ENCODE measurements around the gene DHRS9. TPM values are rescaled to one million over a fixed set of nuclear protein-coding genes. Genes with fewer than 3 reads are reported as not detected.
A peak's percentile ranks its signal among the peaks of the same experiment; 100 is the strongest.

The DHRS9 gene
- total RNA-seq, 2 experiments from 2014 or later, result not detected

- ChIA-PET CTCF (interaction anchor here (0.8 to 8.8 kb wide), 10 partner anchors 8 to 180 kb away, joined by 3 to 129 read pairs (median 6); no protein-coding TSS in a partner anchor), POLR2A (interaction anchor here (1.6 kb wide), 1 partner anchor 25 kb away, joined by 3 read pairs; no protein-coding TSS in a partner anchor)
- H3K4me1 Mint-ChIP-seq (ENCODE audit: low read depth), result no peaks in the 10 kb centered on the region
- no peak overlapping the region for H3K27ac Mint-ChIP-seq
- DNase-seq (no peak), ATAC-seq (no peak)
- intact Hi-C loops (cut with micrococcal nuclease), result no loop called here
- no peak overlapping the region for H3K4me3 Mint-ChIP-seq
- H3K27me3 Mint-ChIP-seq, result no peaks in the 10 kb centered on the region
- no peaks in the 10 kb centered on the region for H3K36me3 Mint-ChIP-seq (ENCODE audit: low read depth)
- no peak for TF ChIP-seq CTCF (IDR thresholded peaks at IDR 0.05)
- no peaks in the 10 kb centered on the region for H3K9me3 Mint-ChIP-seq
These were observed 69.8 kb downstream of the DHRS9 start for GRCh38 chr2:169139145-169139544.

GRCh38 chr2:169139993-169140767 lies 70.8 kb downstream of the DHRS9 start:
- no peaks in the 10 kb centered on the region for H3K9me3 Mint-ChIP-seq
- H3K4me1 Mint-ChIP-seq (ENCODE audit: low read depth), result no peaks in the 10 kb centered on the region
- POLR2A ChIA-PET, result interaction anchor here (1.6 kb wide), 1 partner anchor 26 kb away, joined by 3 read pairs; no protein-coding TSS in a partner anchor
- no peak overlapping the region for H3K4me3 Mint-ChIP-seq
- DNase-seq (no peak), ATAC-seq (no peak)
- no peaks in the 10 kb centered on the region for H3K27me3 Mint-ChIP-seq
- no peak overlapping the region for H3K27ac Mint-ChIP-seq
- CTCF ChIA-PET, result interaction anchor here (0.5 to 8.8 kb wide), 15 partner anchors 9 to 181 kb away, joined by 3 to 129 read pairs (median 4); no protein-coding TSS in a partner anchor
- TF ChIP-seq CTCF (IDR thresholded peaks at IDR 0.05), result no peak
- intact Hi-C loops (cut with micrococcal nuclease), result no loop called here
- H3K36me3 Mint-ChIP-seq (ENCODE audit: low read depth), result no peaks in the 10 kb centered on the region

- CTCF ChIA-PET, result interaction anchor here (0.7 to 8.8 kb wide), 31 partner anchors 9 to 194 kb away, joined by 3 to 129 read pairs (median 4); no protein-coding TSS in a partner anchor
- Mint-ChIP-seq H3K4me1 (ENCODE audit: low read depth) (no peaks in the 10 kb centered on the region), H3K4me3 (no peak overlapping the region), H3K36me3 (ENCODE audit: low read depth) (no peaks in the 10 kb centered on the region), H3K27me3 (no peaks in the 10 kb centered on the region), H3K9me3 (no peaks in the 10 kb centered on the region), H3K27ac (no peak overlapping the region)
- DNase-seq (peak; percentile 74), ATAC-seq (peak; percentile 79)
- intact Hi-C loops (cut with micrococcal nuclease), result no loop called here
- peak; percentile 88 for TF ChIP-seq CTCF (IDR thresholded peaks at IDR 0.05)
- POLR2A ChIA-PET, result no interaction called here
These were observed 72.5 kb downstream of the DHRS9 start for GRCh38 chr2:169141713-169142352.

- TF ChIP-seq CTCF (IDR thresholded peaks at IDR 0.05), result no peak
- ChIA-PET CTCF (interaction anchor here (1.0 to 8.8 kb wide), 4 partner anchors 13 to 182 kb away, joined by 3 to 129 read pairs (median 45); no protein-coding TSS in a partner anchor), POLR2A (no interaction called here)
- no peaks in the 10 kb centered on the region for H3K36me3 Mint-ChIP-seq (ENCODE audit: low read depth)
- H3K27ac Mint-ChIP-seq, result no peak overlapping the region
- no peaks in the 10 kb centered on the region for H3K27me3 Mint-ChIP-seq
- intact Hi-C loops (cut with micrococcal nuclease), result no loop called here
- H3K9me3 Mint-ChIP-seq, result no peaks in the 10 kb centered on the region
- ATAC-seq (no peak), DNase-seq (no peak)
- H3K4me1 Mint-ChIP-seq (ENCODE audit: low read depth), result no peaks in the 10 kb centered on the region
- no peak overlapping the region for H3K4me3 Mint-ChIP-seq
These were observed 74.6 kb downstream of the DHRS9 start for GRCh38 chr2:169143998-169144397.

Other genes starting within 250 kb of the DHRS9 start
- gene SPC25, start 179.1 kb upstream of the DHRS9 start, total RNA-seq, result 10 to 100 TPM; 32.0 to 35.6 TPM
- gene G6PC2, start 168.3 kb upstream of the DHRS9 start, total RNA-seq, result not detected
- not detected for gene ABCB11, start 38.2 kb upstream of the DHRS9 start, total RNA-seq